ENCODE results near the gene FBXL20. TPM values are rescaled to one million over a fixed set of nuclear protein-coding genes. Genes with fewer than 3 reads are reported as not detected.

Gene FBXL20
- total RNA-seq, 4 donors from 2014 or later: 10.4 to 29.6 (median 17.2) TPM

GRCh38 chr17:39221572-39221971 lies 179.9 kb downstream of the FBXL20 start:
- ATAC-seq (ENCODE audit: low FRiP score) (no peak), DNase-seq (ENCODE audit: low spot score) (no peak)
- TF ChIP-seq, protein P1, sequence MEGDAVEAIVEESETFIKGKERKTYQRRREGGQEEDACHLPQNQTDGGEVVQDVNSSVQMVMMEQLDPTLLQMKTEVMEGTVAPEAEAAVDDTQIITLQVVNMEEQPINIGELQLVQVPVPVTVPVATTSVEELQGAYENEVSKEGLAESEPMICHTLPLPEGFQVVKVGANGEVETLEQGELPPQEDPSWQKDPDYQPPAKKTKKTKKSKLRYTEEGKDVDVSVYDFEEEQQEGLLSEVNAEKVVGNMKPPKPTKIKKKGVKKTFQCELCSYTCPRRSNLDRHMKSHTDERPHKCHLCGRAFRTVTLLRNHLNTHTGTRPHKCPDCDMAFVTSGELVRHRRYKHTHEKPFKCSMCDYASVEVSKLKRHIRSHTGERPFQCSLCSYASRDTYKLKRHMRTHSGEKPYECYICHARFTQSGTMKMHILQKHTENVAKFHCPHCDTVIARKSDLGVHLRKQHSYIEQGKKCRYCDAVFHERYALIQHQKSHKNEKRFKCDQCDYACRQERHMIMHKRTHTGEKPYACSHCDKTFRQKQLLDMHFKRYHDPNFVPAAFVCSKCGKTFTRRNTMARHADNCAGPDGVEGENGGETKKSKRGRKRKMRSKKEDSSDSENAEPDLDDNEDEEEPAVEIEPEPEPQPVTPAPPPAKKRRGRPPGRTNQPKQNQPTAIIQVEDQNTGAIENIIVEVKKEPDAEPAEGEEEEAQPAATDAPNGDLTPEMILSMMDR (IDR thresholded peaks at IDR 0.05): no peak

GRCh38 chr17:39219647-39220154 lies 181.7 kb downstream of the FBXL20 start:
- ATAC-seq (ENCODE audit: low FRiP score) (no peak), DNase-seq (ENCODE audit: low spot score) (no peak)
- TF ChIP-seq, protein P1 (IDR thresholded peaks at IDR 0.05): no peak

DNA sequence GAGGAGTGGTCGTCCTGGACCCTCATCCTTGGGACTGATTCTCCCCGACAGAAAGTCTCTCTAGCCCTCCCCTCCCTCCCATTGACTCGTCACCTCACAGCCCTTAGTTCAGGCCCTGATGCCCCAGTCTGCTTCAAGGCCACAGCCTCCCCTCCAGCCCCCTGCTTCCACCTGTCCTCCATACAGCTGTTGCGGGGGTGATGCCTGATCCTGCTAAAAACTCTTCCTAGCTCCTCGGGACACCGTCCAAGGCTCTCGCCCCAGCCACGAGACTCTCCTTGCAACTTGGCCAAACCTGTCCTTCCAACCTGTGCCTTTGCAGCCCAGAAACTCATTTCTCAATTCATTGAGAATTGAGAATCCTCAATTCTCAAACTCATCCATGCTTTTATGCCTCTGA lies 182.5 kb downstream of the FBXL20 start:
- TF ChIP-seq, protein P1 (IDR thresholded peaks at IDR 0.05): no peak
- no peak for DNase-seq (ENCODE audit: low spot score)
- ATAC-seq (ENCODE audit: low FRiP score): no peak

DNA sequence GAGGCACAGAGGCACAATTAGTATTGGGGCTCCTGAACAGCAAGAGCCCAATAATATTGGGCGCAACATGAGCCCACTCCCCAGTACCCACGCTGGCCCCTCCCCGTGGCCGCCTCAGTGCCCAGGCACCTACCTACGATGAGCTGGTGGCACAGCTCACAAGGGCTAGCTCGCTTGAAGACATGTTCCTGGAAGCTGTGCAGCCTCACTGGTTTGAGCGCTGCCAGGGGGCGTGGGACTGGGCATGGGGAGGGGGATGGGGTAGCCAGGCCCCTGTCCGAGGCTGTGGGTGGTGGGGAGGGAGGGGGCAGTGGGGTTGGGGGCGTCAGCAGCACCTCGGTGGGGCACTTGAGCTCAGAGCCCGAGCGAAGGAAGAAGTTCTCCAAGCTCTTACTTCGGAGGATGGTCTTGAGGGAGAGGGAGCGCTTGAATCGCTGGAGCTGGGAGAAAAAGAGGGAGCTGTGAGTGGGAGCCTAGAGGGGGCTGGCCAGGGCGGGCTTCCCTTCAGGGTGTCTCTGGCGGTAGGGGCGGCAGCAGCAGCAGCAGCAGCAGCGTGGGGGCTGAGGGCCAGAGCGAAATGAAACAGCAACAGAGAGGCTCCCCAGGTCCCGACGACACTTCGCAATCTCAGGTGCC lies 183.6 kb downstream of the FBXL20 start:
- DNase-seq (ENCODE audit: low spot score): no peak
- ATAC-seq (ENCODE audit: low FRiP score): no peak

GRCh38 chr17:39213852-39214251 lies 187.6 kb downstream of the FBXL20 start:
- no peak for ATAC-seq (ENCODE audit: low FRiP score)
- DNase-seq (ENCODE audit: low spot score): no peak
- TF ChIP-seq, protein P1 (IDR thresholded peaks at IDR 0.05): no peak

More for the DNA sequence above, 183.6 kb downstream of the FBXL20 start:
- TF ChIP-seq, protein P1 (IDR thresholded peaks at IDR 0.05): no peak

DNA sequence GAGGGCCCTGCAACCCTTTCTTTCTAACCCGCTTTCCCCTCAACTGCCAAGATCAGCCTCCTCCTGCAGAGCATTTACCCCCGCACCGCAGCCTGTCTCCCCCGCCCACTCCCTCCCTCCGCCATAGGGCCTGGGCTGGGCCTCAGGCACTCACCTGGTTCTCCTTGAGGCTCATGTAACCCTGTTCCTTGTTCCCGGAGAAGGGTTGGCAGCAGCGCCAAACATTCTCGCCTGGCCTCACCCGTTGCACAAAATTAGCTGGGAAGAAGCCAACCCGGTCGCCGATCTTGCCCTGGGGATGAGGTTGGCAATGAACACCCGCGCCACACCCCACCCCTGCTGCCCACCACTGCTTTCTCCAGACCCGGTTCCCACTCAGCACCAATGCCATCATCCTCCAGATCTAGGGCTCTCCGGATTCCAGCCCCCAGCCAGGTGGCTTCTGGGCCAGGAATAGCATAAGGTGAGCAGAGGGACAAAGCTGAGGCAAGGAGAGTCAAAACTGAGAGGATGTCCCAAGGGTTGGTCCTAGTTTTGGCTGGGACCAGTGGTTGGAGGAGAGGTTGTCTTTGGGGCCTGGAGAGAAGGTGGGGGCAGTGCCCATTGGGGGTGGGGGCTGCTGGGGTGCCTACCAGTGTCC lies 188.5 kb downstream of the FBXL20 start:
- no peak for ATAC-seq (ENCODE audit: low FRiP score)

More for the DNA sequence above, 188.5 kb downstream of the FBXL20 start:
- TF ChIP-seq, protein P1 (IDR thresholded peaks at IDR 0.05): no peak
- DNase-seq (ENCODE audit: low spot score): no peak

All from omental fat pad (tissue), 4 donors.